IMR-90 (cell line): ENCODE results near the gene ITPR2. TPM values are rescaled to one million over a fixed set of nuclear protein-coding genes. Genes with fewer than 3 reads are reported as not detected.

Source experiments
- ATAC-seq: fragments of 200-7000 bp; cut with Tn5 transposase; 2 replicates; pipeline ENCODE4 v1.9.1; 2020; ENCODE audit warnings: low read depth, mild to moderate bottlenecking, moderate library complexity
- BruUV-seq: library from RNA; stranded (reverse); fragments of 400-500 nt; replicated peaks from 2 replicates; lab custom pipeline; 2021; lab: Mats Ljungman, UMichigan
- CTCF ChIA-PET: fragments of 300-600 bp; formaldehyde crosslinking; extraction: SDS; loops from one replicate; lab custom pipeline; 2021; ENCODE audit warnings: antibody characterized with exemption; lab: Yijun Ruan, JAX
- POLR2A ChIA-PET: fragments of 300-600 bp; sonication (Branson Sonifier 250); formaldehyde crosslinking; loops from one replicate; lab custom pipeline; 2022; ENCODE audit warnings: antibody characterized with exemption; ENCODE audit not compliant: unreplicated experiment; lab: Charles Lee
- DNase-seq: peaks from one replicate; pipeline ENCODE4 v3.0.0; 2013
- H2AFZ ChIP-seq: replicated peaks from 2 replicates; pipeline ENCODE3; 2013; ENCODE audit warnings: low read length, mild to moderate bottlenecking; ENCODE audit not compliant: poor library complexity
- H2AK5ac ChIP-seq: 2 replicates; pipeline ENCODE4 v1.6.1; 2013; ENCODE audit warnings: low read depth, low read length, inconsistent platforms
- H2AK9ac ChIP-seq: replicated peaks from 2 replicates; pipeline ENCODE3; 2013; ENCODE audit warnings: mild to moderate bottlenecking, low read depth, low read length, moderate library complexity; ENCODE audit not compliant: poor library complexity
- H2BK120ac ChIP-seq: 2 replicates; pipeline ENCODE4 v1.6.1; 2013; ENCODE audit warnings: low read depth, low read length, inconsistent platforms
- H2BK15ac ChIP-seq: 3 replicates; pipeline ENCODE4 v1.6.1; 2013; ENCODE audit warnings: low read depth, low read length, inconsistent platforms
- H2BK20ac ChIP-seq: 2 replicates; pipeline ENCODE4 v1.6.1; 2013; ENCODE audit warnings: low read depth, mild to moderate bottlenecking, inconsistent platforms, low read length, moderate library complexity
- H2BK5ac ChIP-seq: 2 replicates; pipeline ENCODE4 v1.6.1; 2013; ENCODE audit warnings: mild to moderate bottlenecking, low read depth, low read length, inconsistent platforms; ENCODE audit not compliant: poor library complexity, severe bottlenecking
- H3K14ac ChIP-seq: replicated peaks from 2 replicates; pipeline ENCODE4 v1.6.1; 2013; ENCODE audit warnings: low read depth, low read length, inconsistent platforms
- H3K18ac ChIP-seq: 2 replicates; pipeline ENCODE4 v1.6.1; 2013; ENCODE audit warnings: low read depth, low read length, control low read depth
- H3K23ac ChIP-seq: 2 replicates; pipeline ENCODE4 v1.6.1; 2013; ENCODE audit warnings: low read depth, low read length, inconsistent platforms
- H3K27ac ChIP-seq: 2 replicates; pipeline ENCODE4 v1.5.1; 2013; ENCODE audit warnings: mild to moderate bottlenecking, control low read depth, low read length; ENCODE audit not compliant: insufficient read depth
- H3K27me3 ChIP-seq: 2 replicates; pipeline ENCODE4 v1.6.1; 2013; ENCODE audit warnings: low read length; ENCODE audit not compliant: control insufficient read depth, insufficient read depth
- H3K36me3 ChIP-seq: 2 replicates; pipeline ENCODE4 v1.6.1; 2013; ENCODE audit warnings: low read length, mixed read lengths; ENCODE audit not compliant: control insufficient read depth, insufficient read depth
- H3K4ac ChIP-seq: 2 replicates; pipeline ENCODE4 v1.6.1; 2013; ENCODE audit warnings: low read depth, low read length, inconsistent platforms
- H3K4me1 ChIP-seq: 2 replicates; pipeline ENCODE4 v1.6.1; 2013; ENCODE audit warnings: low read length, mixed read lengths; ENCODE audit not compliant: control insufficient read depth, insufficient read depth
- H3K4me2 ChIP-seq: 2 replicates; pipeline ENCODE4 v1.6.1; 2013; ENCODE audit warnings: low read depth, mild to moderate bottlenecking, control low read depth, low read length, moderate library complexity
- H3K4me3 ChIP-seq: 2 replicates; pipeline ENCODE4 v1.5.1; 2013; ENCODE audit warnings: low read depth, mild to moderate bottlenecking, control low read depth, low read length, moderate library complexity; ENCODE audit not compliant: insufficient read depth
- H3K56ac ChIP-seq: 2 replicates; pipeline ENCODE4 v1.6.1; 2013; ENCODE audit warnings: low read length, inconsistent platforms; ENCODE audit not compliant: insufficient read depth; ENCODE audit errors: extremely low read depth
- H3K79me1 ChIP-seq, 2 experiments: 2 replicates each; pipeline ENCODE4 v1.6.1; 2013; ENCODE audit warnings: low read length in 2 of 2, inconsistent platforms in 1 of 2, low read depth in 1 of 2
- H3K9ac ChIP-seq: 2 replicates; pipeline ENCODE4 v1.6.1; 2013; ENCODE audit warnings: low read depth, low read length, control low read depth
- H3K9me1 ChIP-seq: 2 replicates; pipeline ENCODE4 v1.6.1; 2013; ENCODE audit warnings: low read length, inconsistent platforms; ENCODE audit not compliant: insufficient read depth
- H3K9me3 ChIP-seq: 2 replicates; pipeline ENCODE4 v1.6.1; 2013; ENCODE audit warnings: low read length; ENCODE audit not compliant: control insufficient read depth, insufficient read depth
- H4K20me1 ChIP-seq: 2 replicates; pipeline ENCODE4 v1.6.1; 2013; ENCODE audit warnings: low read length, inconsistent platforms; ENCODE audit not compliant: insufficient read depth
- H4K5ac ChIP-seq: 2 replicates; pipeline ENCODE4 v1.6.1; 2013; ENCODE audit warnings: mild to moderate bottlenecking, low read depth, low read length, control low read depth
- H4K8ac ChIP-seq, 2 experiments: 2 replicates each; pipeline ENCODE4 v1.6.1; 2013; ENCODE audit warnings: low read depth in 2 of 2, low read length in 2 of 2, control low read depth in 1 of 2, inconsistent platforms in 1 of 2
- H4K91ac ChIP-seq: 2 replicates; pipeline ENCODE4 v1.6.1; 2013; ENCODE audit warnings: low read depth, low read length, inconsistent platforms; ENCODE audit not compliant: insufficient read depth
- MAZ ChIP-seq: IDR thresholded peaks from 2 replicates; pipeline ENCODE4 v1.6.1; 2012; ENCODE audit warnings: low read depth, mild to moderate bottlenecking, low read length, improper control_type of control experiment, moderate library complexity, borderline replicate concordance
- MXI1 ChIP-seq: IDR thresholded peaks from 2 replicates; pipeline ENCODE4 v1.6.1; 2012; ENCODE audit warnings: low read depth, mild to moderate bottlenecking, low read length, moderate library complexity, borderline replicate concordance
- NFE2L2 ChIP-seq: fragments of 150-350 bp; IDR thresholded peaks from 2 replicates; pipeline ENCODE4 v1.6.1; 2016; ENCODE audit warnings: low read depth, mild to moderate bottlenecking, low read length
- RCOR1 ChIP-seq: IDR thresholded peaks from 2 replicates; pipeline ENCODE4 v1.6.1; 2012; ENCODE audit warnings: mild to moderate bottlenecking, low read length, improper control_type of control experiment; ENCODE audit not compliant: insufficient replicate concordance
- SMC3 ChIP-seq: fragments of 150-350 bp; IDR thresholded peaks from 2 replicates; pipeline ENCODE4 v1.6.1; 2016; ENCODE audit warnings: low read depth, mild to moderate bottlenecking, antibody characterized with exemption, low read length, moderate library complexity
- WGBS, 2 experiments: methylation state at CpG; one replicate each; pipeline versions ENCODE4 v1.1.5 to v1.1.7; 2013; ENCODE audit warnings: missing lambda C conversion rate in 2 of 2; ENCODE audit not compliant: insufficient read length in 1 of 2; ENCODE audit errors: extremely low coverage in 2 of 2; 5-methylcytosine and 5-hydroxymethylcytosine counted together
- dilution Hi-C: fragments of 300-500 bp; cut with HindIII; formaldehyde crosslinking; loops from one replicate; pipeline ENCODE4 v1.14.3; 2018; ENCODE audit warnings: low sequenced_read_pairs; ENCODE audit not compliant: unreplicated experiment
- in situ Hi-C: fragments of 300-500 bp; cut with MboI; formaldehyde crosslinking; loops from 3 replicates; pipeline ENCODE4 v1.14.3; 2019; ENCODE audit warnings: low sequenced_read_pairs, inconsistent platforms, mixed read lengths
- intact Hi-C: fragments of 100-400 bp; cut with micrococcal nuclease; formaldehyde crosslinking; loops from 2 replicates; pipeline ENCODE4 v1.10.0; 2022
- polyA plus RNA-seq, 3 experiments: library from polyadenylated mRNA; depleted of rRNA; stranded (reverse); fragments of >200 nt; gene quantifications; 2 replicates each; pipeline ENCODE4 v1.2.3, GENCODE V29; 2012; ENCODE audit warnings: low replicate concordance in 1 of 3
- total RNA-seq: library from RNA; depleted of rRNA; stranded (reverse); fragments of >200 nt; gene quantifications from 2 replicates; pipeline ENCODE4 v1.2.3, GENCODE V29; 2012
- TF ChIP-seq, protein P1 (sequence below): fragments of 150-350 bp; IDR thresholded peaks from 2 replicates; pipeline ENCODE4 v1.6.1; 2017; ENCODE audit warnings: mild to moderate bottlenecking, antibody characterized with exemption, low read length, low read depth

ITPR2 gene
- total and polyA plus RNA-seq, 2 of the 4 experiments (the other 2 are of a cell fraction) = 1.2 to 9.0 TPM

DNA sequence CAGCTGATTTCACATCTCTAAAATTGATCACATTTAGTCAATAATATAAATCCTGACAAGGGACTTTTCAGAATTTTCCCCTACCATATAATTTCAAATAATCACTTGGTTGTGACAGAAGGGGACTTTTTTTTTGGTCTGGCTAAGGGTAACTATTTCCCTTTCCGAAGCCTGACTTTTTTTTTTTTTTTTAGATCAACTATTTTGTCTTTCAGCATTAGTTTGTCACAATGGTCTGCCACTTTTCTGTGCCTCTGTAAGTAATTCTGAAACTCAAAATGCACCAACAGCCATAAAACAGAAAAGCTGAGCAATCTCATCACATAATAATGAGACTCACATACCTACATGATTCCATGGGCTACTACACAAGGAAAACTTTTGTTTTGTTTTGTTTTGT, 371.2 kb downstream of the ITPR2 start:
- Histone ChIP-seq H4K20me1 (no peaks in the 10 kb centered on the region), H2BK5ac (no peak overlapping the region), H2AK9ac (no peak overlapping the region), H3K4ac (no peak overlapping the region), H2AFZ (no peak overlapping the region), H3K79me1 (no peaks in the 10 kb centered on the region), H3K4me2 (no peak overlapping the region), H3K56ac (no peak overlapping the region), H3K4me3 (no peak overlapping the region), H3K9me1 (no peaks in the 10 kb centered on the region), H3K9me3 (no peaks in the 10 kb centered on the region), H3K27me3 (no peaks in the 10 kb centered on the region), H4K8ac (no peak overlapping the region), H2BK120ac (no peak overlapping the region), H3K23ac (no peak overlapping the region), H3K27ac (no peak overlapping the region), H3K18ac (no peak overlapping the region), H2BK15ac (no peak overlapping the region), H4K5ac (no peak overlapping the region), H2AK5ac (no peak overlapping the region), H3K14ac (no peak overlapping the region), H4K91ac (no peak overlapping the region), H3K36me3 (no peaks in the 10 kb centered on the region), H3K4me1 (no peaks in the 10 kb centered on the region), H2BK20ac (no peak overlapping the region), H3K9ac (no peak overlapping the region)
- CTCF ChIA-PET = no interaction called here
- BruUV-seq = no TSS peak
- in situ Hi-C loops = no loop called here
- DNase-seq = no peak
- WGBS, 2 experiments = no CpG with 5 or more reads among the region's 1 CpG
- POLR2A ChIA-PET = no interaction called here
- TF ChIP-seq NFE2L2 (no peak), MAZ (no peak), RCOR1 (no peak), SMC3 (no peak), MXI1 (no peak)
- TF ChIP-seq, protein P1, sequence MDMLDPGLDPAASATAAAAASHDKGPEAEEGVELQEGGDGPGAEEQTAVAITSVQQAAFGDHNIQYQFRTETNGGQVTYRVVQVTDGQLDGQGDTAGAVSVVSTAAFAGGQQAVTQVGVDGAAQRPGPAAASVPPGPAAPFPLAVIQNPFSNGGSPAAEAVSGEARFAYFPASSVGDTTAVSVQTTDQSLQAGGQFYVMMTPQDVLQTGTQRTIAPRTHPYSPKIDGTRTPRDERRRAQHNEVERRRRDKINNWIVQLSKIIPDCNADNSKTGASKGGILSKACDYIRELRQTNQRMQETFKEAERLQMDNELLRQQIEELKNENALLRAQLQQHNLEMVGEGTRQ = no peak
- no peak for ATAC-seq
- intact Hi-C loops = no loop called here
- dilution Hi-C loops = no loop called here
